MCF 10A (cell line): ENCODE measurements around the gene MOCS3. TPM values are rescaled to one million over a fixed set of nuclear protein-coding genes. Genes with fewer than 3 reads are reported as not detected.

Source experiments
- BruUV-seq: library from RNA; stranded (reverse); fragments of 400-500 nt; replicated peaks from 2 replicates; lab custom pipeline; 2021; lab: Mats Ljungman, UMichigan
- CTCF ChIA-PET: fragments of 300-600 bp; sonication (Branson Sonifier 250); formaldehyde crosslinking; extraction: SDS; loops from one replicate; lab custom pipeline; 2021; ENCODE audit warnings: antibody characterized with exemption, inconsistent platforms; lab: Yijun Ruan, JAX
- POLR2A ChIA-PET: fragments of 300-600, 350-650 bp; sonication (Branson Sonifier 250); formaldehyde crosslinking; extraction: SDS; loops from one replicate; lab custom pipeline; 2020; ENCODE audit warnings: antibody characterized with exemption, inconsistent platforms; lab: Yijun Ruan, JAX
- DNase-seq: peaks from one replicate; pipeline ENCODE4 v3.0.0-alpha.2; 2018; ENCODE audit not compliant: unreplicated experiment
- H3K27ac Mint-ChIP-seq: one replicate; pipeline ENCODE4 v1.8.0; 2022; ENCODE audit warnings: mild to moderate bottlenecking, low read depth, mixed read lengths; ENCODE audit not compliant: unreplicated experiment
- H3K27me3 Mint-ChIP-seq: one replicate; pipeline ENCODE4 v1.8.0; 2022; ENCODE audit warnings: mixed read lengths; ENCODE audit not compliant: insufficient read depth, unreplicated experiment
- H3K36me3 Mint-ChIP-seq: one replicate; pipeline ENCODE4 v1.8.0; 2022; ENCODE audit warnings: mild to moderate bottlenecking, moderate library complexity, mixed read lengths; ENCODE audit not compliant: insufficient read depth, unreplicated experiment
- H3K4me1 Mint-ChIP-seq: one replicate; pipeline ENCODE4 v1.8.0; 2022; ENCODE audit warnings: mixed read lengths; ENCODE audit not compliant: insufficient read depth, unreplicated experiment
- H3K4me3 Mint-ChIP-seq: one replicate; pipeline ENCODE4 v1.8.0; 2022; ENCODE audit warnings: mild to moderate bottlenecking, moderate library complexity, mixed read lengths; ENCODE audit not compliant: unreplicated experiment
- H3K9me3 Mint-ChIP-seq: one replicate; pipeline ENCODE4 v1.8.0; 2022; ENCODE audit warnings: mixed read lengths; ENCODE audit not compliant: unreplicated experiment
- CTCF ChIP-seq: fragments of 200-600 bp; IDR thresholded peaks from one replicate; pipeline ENCODE4 v1.8.0; 2022; ENCODE audit warnings: antibody characterized with exemption, mild to moderate bottlenecking; ENCODE audit not compliant: unreplicated experiment
- intact Hi-C: fragments of 100-400 bp; cut with micrococcal nuclease; formaldehyde crosslinking; loops from 2 replicates; pipeline ENCODE4 v1.14.1; 2022
- total RNA-seq: library from RNA; stranded (reverse); gene quantifications from 2 replicates; pipeline ENCODE4 v1.2.3, GENCODE V29; 2022

Gene MOCS3
- total RNA-seq, 1 experiment from 2014 or later = 6.0 TPM

GRCh38 chr20:50933589-50933988, 25.0 kb upstream of the MOCS3 start:
- CTCF ChIA-PET = interaction anchor here (0.7 to 14.2 kb wide), 7 partner anchors 11 to 141 kb away, joined by 3 to 256 read pairs (median 5); partner anchors contain the start of gene BCAS4
- H3K27ac Mint-ChIP-seq = no peak overlapping the region
- DNase-seq = no peak
- intact Hi-C loops = no loop called here
- H3K36me3 Mint-ChIP-seq = peaks cover 78% of the 10 kb centered on the region
- POLR2A ChIA-PET = interaction anchor here (0.9 to 13.0 kb wide), 6 partner anchors 9 to 139 kb away, joined by 3 to 149 read pairs (median 66); partner anchors contain the start of genes BCAS4, DPM1 and MOCS3
- BruUV-seq = no TSS peak
- no peak for TF ChIP-seq CTCF
- H3K9me3 Mint-ChIP-seq = no peaks in the 10 kb centered on the region
- peaks cover 12% of the 10 kb centered on the region for H3K4me1 Mint-ChIP-seq
- H3K27me3 Mint-ChIP-seq = no peaks in the 10 kb centered on the region
- H3K4me3 Mint-ChIP-seq = no peak overlapping the region

- Mint-ChIP-seq H3K9me3 (no peaks in the 10 kb centered on the region), H3K4me1 (no peaks in the 10 kb centered on the region), H3K27ac (no peak overlapping the region), H3K27me3 (no peaks in the 10 kb centered on the region), H3K36me3 (peaks cover 88% of the 10 kb centered on the region), H3K4me3 (no peak overlapping the region)
- ChIA-PET POLR2A (interaction anchor here (1.1 to 5.5 kb wide), 5 partner anchors 10 to 148 kb away, joined by 3 to 32 read pairs (median 3); partner anchors contain the start of genes ADNP, BCAS4, DPM1 and MOCS3), CTCF (interaction anchor here (0.5 to 1.1 kb wide), 2 partner anchors 49 to 302 kb away, joined by 3 to 4 read pairs; no protein-coding TSS in a partner anchor)
- intact Hi-C loops = no loop called here
- no peak for DNase-seq
- no peak for TF ChIP-seq CTCF
- BruUV-seq = no TSS peak
Observed at GRCh38 chr20:50943069-50943468, 15.5 kb upstream of the MOCS3 start.

GRCh38 chr20:50948132-50948785, 10.4 kb upstream of the MOCS3 start:
- H3K27ac Mint-ChIP-seq = no peak overlapping the region
- DNase-seq = no peak
- H3K9me3 Mint-ChIP-seq = no peaks in the 10 kb centered on the region
- H3K27me3 Mint-ChIP-seq = no peaks in the 10 kb centered on the region
- no peak for TF ChIP-seq CTCF
- peaks cover 96% of the 10 kb centered on the region for H3K36me3 Mint-ChIP-seq
- no peak overlapping the region for H3K4me3 Mint-ChIP-seq
- intact Hi-C loops = no loop called here
- POLR2A ChIA-PET = interaction anchor here (0.7 to 2.2 kb wide), 2 partner anchors 9 to 16 kb away, joined by 3 to 10 read pairs; partner anchors contain the start of gene ADNP
- no peaks in the 10 kb centered on the region for H3K4me1 Mint-ChIP-seq
- CTCF ChIA-PET = interaction anchor here (0.6 to 1.4 kb wide), 4 partner anchors 9 to 33 kb away, joined by 3 to 5 read pairs (median 4); partner anchors contain the start of gene ADNP
- BruUV-seq = no TSS peak

- POLR2A ChIA-PET = interaction anchor here (0.6 kb wide), 1 partner anchor 311 kb away, joined by 3 read pairs; no protein-coding TSS in a partner anchor
- Mint-ChIP-seq H3K27ac (no peak overlapping the region), H3K9me3 (no peaks in the 10 kb centered on the region), H3K4me3 (no peak overlapping the region), H3K27me3 (no peaks in the 10 kb centered on the region), H3K36me3 (peaks cover 92% of the 10 kb centered on the region), H3K4me1 (peaks cover 15% of the 10 kb centered on the region)
- TF ChIP-seq CTCF = no peak
- CTCF ChIA-PET = no interaction called here
- intact Hi-C loops = no loop called here
- no TSS peak for BruUV-seq
- DNase-seq = no peak
Observed at GRCh38 chr20:50953196-50953595, 5.4 kb upstream of the MOCS3 start.
